Measurements from ENCODE around the gene HOXC5.

The HOXC5 gene

GRCh38 chr12:54024127-54024526 is 8.7 kb upstream of the HOXC5 start:
- no peak overlapping the region for H3K27ac ChIP-seq

GRCh38 chr12:54024581-54025305 is 8.1 kb upstream of the HOXC5 start:
- no peak overlapping the region for H3K27ac ChIP-seq
- TF ChIP-seq ZFX (IDR thresholded peaks at IDR 0.05; ENCODE audit: borderline replicate concordance) (no peak), CTCF (IDR thresholded peaks at IDR 0.05) (no peak)

More at GRCh38 chr12:54024127-54024526, 8.7 kb upstream of the HOXC5 start:
- TF ChIP-seq CTCF (IDR thresholded peaks at IDR 0.05): no peak
- no peak for TF ChIP-seq ZFX (IDR thresholded peaks at IDR 0.05; ENCODE audit: borderline replicate concordance)

- H3K27ac ChIP-seq: no peak overlapping the region
- no peak for TF ChIP-seq ZFX (IDR thresholded peaks at IDR 0.05; ENCODE audit: borderline replicate concordance)
- no peak for TF ChIP-seq CTCF (IDR thresholded peaks at IDR 0.05)
Measured at GRCh38 chr12:54025499-54026405, 7.1 kb upstream of the HOXC5 start.

- TF ChIP-seq CTCF (IDR thresholded peaks at IDR 0.05): no peak
- H3K27ac ChIP-seq: no peak overlapping the region
Measured at GRCh38 chr12:54026640-54027441, 6.0 kb upstream of the HOXC5 start.

- TF ChIP-seq ZFX (IDR thresholded peaks at IDR 0.05; ENCODE audit: borderline replicate concordance): no peak
- TF ChIP-seq CTCF (IDR thresholded peaks at IDR 0.05): no peak
- no peak overlapping the region for H3K27ac ChIP-seq
Measured at GRCh38 chr12:54027442-54027786, 5.4 kb upstream of the HOXC5 start.

- TF ChIP-seq CTCF (IDR thresholded peaks at IDR 0.05): no peak
- TF ChIP-seq ZFX (IDR thresholded peaks at IDR 0.05; ENCODE audit: borderline replicate concordance): no peak
- H3K27ac ChIP-seq: peak within 1 kb of the TSS; percentile 57
Measured at GRCh38 chr12:54028314-54029201, 4.3 kb upstream of the HOXC5 start, which contains the start of gene HOXC6. TSS of gene HOXC6 (plus strand) at chr12:54028440. CDS start at chr12:54028522, 82 bp downstream.
